Measurements from ENCODE around the gene NIPSNAP2. TPM values are rescaled to one million over a fixed set of nuclear protein-coding genes. Genes with fewer than 3 reads are reported as not detected.

NIPSNAP2 gene
- total and polyA plus RNA-seq, 2 of the 13 experiments (the other 11 are each of a cell fraction or from before 2014, with no cell fraction given): 40.3 to 61.5 TPM

DNA sequence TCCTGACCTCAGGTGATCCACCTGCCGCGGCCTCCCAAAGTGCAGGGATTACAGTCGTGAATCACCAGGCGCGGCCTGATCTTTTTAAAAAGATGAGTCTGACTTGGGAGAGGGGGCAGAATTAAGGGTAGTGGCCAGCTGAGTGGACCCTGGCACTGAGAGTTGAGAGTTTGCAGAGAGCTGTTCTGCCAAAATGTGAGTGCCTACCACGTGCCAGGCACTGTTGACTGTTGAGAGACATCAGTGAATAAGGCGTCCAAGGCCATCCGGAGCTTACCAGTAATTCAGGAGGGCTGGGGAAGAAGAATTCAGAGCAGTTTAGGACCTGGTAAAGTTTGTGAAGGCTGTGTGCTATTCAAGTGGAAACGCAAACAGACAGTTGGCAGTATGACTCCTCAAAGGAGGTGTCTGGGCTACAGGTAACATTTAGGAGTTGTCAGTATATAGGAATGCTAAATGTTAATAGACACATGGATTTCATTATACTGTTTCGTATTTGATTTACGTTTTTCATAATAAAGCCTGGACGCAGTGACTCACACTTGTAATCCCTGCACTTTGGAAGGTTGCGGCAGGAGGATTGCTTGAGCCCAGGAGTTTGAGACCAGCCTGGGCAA, 1.5 kb downstream of the NIPSNAP2 start (continued):
- TF ChIP-seq ZNF142 (CRISPR knock-in tag; IDR thresholded peaks at IDR 0.05): no peak
- peak; percentile 63 for TF ChIP-seq MAX (IDR thresholded peaks at IDR 0.05)
- no peak for TF ChIP-seq SP2 (CRISPR knock-in tag; IDR thresholded peaks at IDR 0.05)
- TF ChIP-seq FOXJ3 (CRISPR knock-in tag; IDR thresholded peaks at IDR 0.05; ENCODE audit: borderline replicate concordance): no peak
- no peak for TF ChIP-seq RARA (CRISPR knock-in tag; IDR thresholded peaks at IDR 0.05)
- TF ChIP-seq, protein P1, sequence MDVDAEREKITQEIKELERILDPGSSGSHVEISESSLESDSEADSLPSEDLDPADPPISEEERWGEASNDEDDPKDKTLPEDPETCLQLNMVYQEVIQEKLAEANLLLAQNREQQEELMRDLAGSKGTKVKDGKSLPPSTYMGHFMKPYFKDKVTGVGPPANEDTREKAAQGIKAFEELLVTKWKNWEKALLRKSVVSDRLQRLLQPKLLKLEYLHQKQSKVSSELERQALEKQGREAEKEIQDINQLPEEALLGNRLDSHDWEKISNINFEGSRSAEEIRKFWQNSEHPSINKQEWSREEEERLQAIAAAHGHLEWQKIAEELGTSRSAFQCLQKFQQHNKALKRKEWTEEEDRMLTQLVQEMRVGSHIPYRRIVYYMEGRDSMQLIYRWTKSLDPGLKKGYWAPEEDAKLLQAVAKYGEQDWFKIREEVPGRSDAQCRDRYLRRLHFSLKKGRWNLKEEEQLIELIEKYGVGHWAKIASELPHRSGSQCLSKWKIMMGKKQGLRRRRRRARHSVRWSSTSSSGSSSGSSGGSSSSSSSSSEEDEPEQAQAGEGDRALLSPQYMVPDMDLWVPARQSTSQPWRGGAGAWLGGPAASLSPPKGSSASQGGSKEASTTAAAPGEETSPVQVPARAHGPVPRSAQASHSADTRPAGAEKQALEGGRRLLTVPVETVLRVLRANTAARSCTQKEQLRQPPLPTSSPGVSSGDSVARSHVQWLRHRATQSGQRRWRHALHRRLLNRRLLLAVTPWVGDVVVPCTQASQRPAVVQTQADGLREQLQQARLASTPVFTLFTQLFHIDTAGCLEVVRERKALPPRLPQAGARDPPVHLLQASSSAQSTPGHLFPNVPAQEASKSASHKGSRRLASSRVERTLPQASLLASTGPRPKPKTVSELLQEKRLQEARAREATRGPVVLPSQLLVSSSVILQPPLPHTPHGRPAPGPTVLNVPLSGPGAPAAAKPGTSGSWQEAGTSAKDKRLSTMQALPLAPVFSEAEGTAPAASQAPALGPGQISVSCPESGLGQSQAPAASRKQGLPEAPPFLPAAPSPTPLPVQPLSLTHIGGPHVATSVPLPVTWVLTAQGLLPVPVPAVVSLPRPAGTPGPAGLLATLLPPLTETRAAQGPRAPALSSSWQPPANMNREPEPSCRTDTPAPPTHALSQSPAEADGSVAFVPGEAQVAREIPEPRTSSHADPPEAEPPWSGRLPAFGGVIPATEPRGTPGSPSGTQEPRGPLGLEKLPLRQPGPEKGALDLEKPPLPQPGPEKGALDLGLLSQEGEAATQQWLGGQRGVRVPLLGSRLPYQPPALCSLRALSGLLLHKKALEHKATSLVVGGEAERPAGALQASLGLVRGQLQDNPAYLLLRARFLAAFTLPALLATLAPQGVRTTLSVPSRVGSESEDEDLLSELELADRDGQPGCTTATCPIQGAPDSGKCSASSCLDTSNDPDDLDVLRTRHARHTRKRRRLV (CRISPR knock-in tag; IDR thresholded peaks at IDR 0.05): no peak
- 0 out of 2 replicates have a peak, but pooled peaks have one; percentile 24 for TF ChIP-seq MED1 (CRISPR knock-in tag; IDR thresholded peaks at IDR 0.05)
- peak; percentile 62 for TF ChIP-seq SAP130 (CRISPR knock-in tag; IDR thresholded peaks at IDR 0.05; ENCODE audit: low read depth)
- 0 out of 2 replicates have a peak, but pooled peaks have one; percentile 22 for TF ChIP-seq ZMYM3 (CRISPR knock-in tag; IDR thresholded peaks at IDR 0.05)
- peak; percentile 23; the same call in 1 of the 2 replicates for TF ChIP-seq BHLHE40 (IDR thresholded peaks at IDR 0.05; ENCODE audit: low read length)
- TF ChIP-seq ZBTB38 (CRISPR knock-in tag; IDR thresholded peaks at IDR 0.05): peak; percentile 72
- no peak for TF ChIP-seq ZNF441 (CRISPR knock-in tag; IDR thresholded peaks at IDR 0.05; ENCODE audit: borderline replicate concordance)
- TF ChIP-seq, protein P2, sequence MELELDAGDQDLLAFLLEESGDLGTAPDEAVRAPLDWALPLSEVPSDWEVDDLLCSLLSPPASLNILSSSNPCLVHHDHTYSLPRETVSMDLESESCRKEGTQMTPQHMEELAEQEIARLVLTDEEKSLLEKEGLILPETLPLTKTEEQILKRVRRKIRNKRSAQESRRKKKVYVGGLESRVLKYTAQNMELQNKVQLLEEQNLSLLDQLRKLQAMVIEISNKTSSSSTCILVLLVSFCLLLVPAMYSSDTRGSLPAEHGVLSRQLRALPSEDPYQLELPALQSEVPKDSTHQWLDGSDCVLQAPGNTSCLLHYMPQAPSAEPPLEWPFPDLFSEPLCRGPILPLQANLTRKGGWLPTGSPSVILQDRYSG (CRISPR knock-in tag; IDR thresholded peaks at IDR 0.05): no peak
- no peak for TF ChIP-seq NR2C2 (CRISPR knock-in tag; IDR thresholded peaks at IDR 0.05; ENCODE audit: borderline replicate concordance)
- no peak for TF ChIP-seq HCFC1 (IDR thresholded peaks at IDR 0.05; ENCODE audit: low read depth, low read length)
- TF ChIP-seq HDAC2 (CRISPR knock-in tag; IDR thresholded peaks at IDR 0.05): no peak
- TF ChIP-seq ZNF614 (CRISPR knock-in tag; IDR thresholded peaks at IDR 0.05; ENCODE audit: borderline replicate concordance): no peak
- no peak for TF ChIP-seq ZNF678 (CRISPR knock-in tag; IDR thresholded peaks at IDR 0.05)
- no peak for TF ChIP-seq KAT2B (IDR thresholded peaks at IDR 0.05; ENCODE audit: borderline replicate concordance, low read depth, low read length)
- no peak for TF ChIP-seq ZBTB21 (CRISPR knock-in tag; IDR thresholded peaks at IDR 0.05)
